ENCODE data around the gene AP1B1. TPM values are rescaled to one million over a fixed set of nuclear protein-coding genes. Genes with fewer than 3 reads are reported as not detected.

AP1B1 gene
- total and polyA plus RNA-seq, 4 experiments from 2014 or later: 9.1 to 42.7 (median 30.7) TPM

DNA sequence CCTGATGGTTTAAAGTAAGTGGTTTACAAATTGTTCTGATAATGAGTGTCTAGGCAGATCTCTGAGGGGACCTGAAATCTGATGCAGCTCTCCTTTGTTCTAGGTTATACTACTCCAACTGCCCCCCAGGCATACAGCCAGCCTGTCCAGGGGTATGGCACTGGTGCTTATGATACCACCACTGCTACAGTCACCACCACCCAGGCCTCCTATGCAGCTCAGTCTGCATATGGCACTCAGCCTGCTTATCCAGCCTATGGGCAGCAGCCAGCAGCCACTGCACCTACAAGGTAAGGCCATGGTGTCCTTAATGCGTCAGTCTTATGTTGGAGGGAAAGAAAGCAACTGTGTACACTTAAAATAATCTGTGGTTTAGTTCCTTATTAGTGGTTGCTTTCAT, 110.4 kb downstream of the AP1B1 start:
- intact Hi-C loops (cut with micrococcal nuclease): loop anchor here (10.0 kb wide), 1 partner anchor 107 kb away; the partner anchor contains the start of gene AP1B1
- H3K36me3 ChIP-seq (ENCODE audit: insufficient read depth, low read length): peaks cover 78% of the 10 kb centered on the region
- Mint-ChIP-seq H3K9me3 (no peaks in the 10 kb centered on the region), H3K36me3 (peaks cover 73 to 86% of the 10 kb centered on the region in 2 donors), H3K27ac (peak overlapping the region in 2 of 7 donors; percentile 6 to 69), H3K4me1 (peaks cover 40 to 69% (median 45%) of the 10 kb centered on the region in 4 donors), H3K4me3 (peak overlapping the region in 1 of 8 donors; percentile 31), H3K27me3 (no peaks in the 10 kb centered on the region)
- H3K9me3 ChIP-seq (ENCODE audit: control insufficient read depth in 1 of 2, low read length in 2 of 2): no peaks in the 10 kb centered on the region
- peaks cover 55% of the 10 kb centered on the region for H3K4me1 ChIP-seq (ENCODE audit: insufficient read depth, low read length)
- DNase-seq: no peak
- ChIA-PET CTCF (ENCODE audit: partially characterized antibody) (no interaction called here), POLR2A (ENCODE audit: partially characterized antibody) (interaction anchor here (1.2 kb wide), 1 partner anchor 9 kb away, joined by 6 read pairs; the partner anchor contains the start of gene EWSR1)
- no peaks in the 10 kb centered on the region for H3K27me3 ChIP-seq (ENCODE audit: insufficient read depth, low read length)
- H3K4me3 ChIP-seq (ENCODE audit: low read length in 2 of 2): no peak overlapping the region
- no peak overlapping the region for H3K27ac ChIP-seq (ENCODE audit: low read depth, low read length)

Small RNA genes within 50 kb of the gene (microRNA-seq; reads per million reads assigned to microRNA genes)
- 102 reads per million, percentile 69 among the genes with 10 or more reads in this experiment for gene MIR3653 (ENCODE audit: borderline microRNAs expressed, borderline number of aligned reads, borderline replicate concordance)

Other genes starting within 250 kb of the AP1B1 start
- gene EMID1, start 182.7 kb downstream of the AP1B1 start, total RNA-seq: not detected
- under 1 TPM in 1 of 2 donors, not detected in 1; 0.11 TPM for gene EMID1, start 182.7 kb downstream of the AP1B1 start, polyA plus RNA-seq
- gene RHBDD3, start 120.6 kb downstream of the AP1B1 start, total RNA-seq: 10 to 100 TPM; 14.2 to 16.1 TPM
- gene RHBDD3, start 120.6 kb downstream of the AP1B1 start, polyA plus RNA-seq: 1 to 10 TPM; 7.8 to 8.0 TPM
- gene EWSR1, start 120.3 kb downstream of the AP1B1 start, total RNA-seq: 100 to 1,000 TPM; 247 to 250 TPM
- 100 to 1,000 TPM; 192 to 210 TPM for gene EWSR1, start 120.3 kb downstream of the AP1B1 start, polyA plus RNA-seq
- gene GAS2L1, start 81.9 kb downstream of the AP1B1 start, total RNA-seq: 1 to 10 TPM in 1 of 2 experiments, under 1 TPM in 1; 0.47 to 1.2 TPM
- gene GAS2L1, start 81.9 kb downstream of the AP1B1 start, polyA plus RNA-seq: under 1 TPM; 0.81 to 0.88 TPM
- gene RASL10A, start 72.9 kb downstream of the AP1B1 start, total RNA-seq: under 1 TPM; 0.36 to 0.79 TPM
- gene RASL10A, start 72.9 kb downstream of the AP1B1 start, polyA plus RNA-seq: not detected
- gene RFPL1, start 50.0 kb upstream of the AP1B1 start, total RNA-seq: not detected
- gene RFPL1, start 50.0 kb upstream of the AP1B1 start, polyA plus RNA-seq: not detected
- gene NEFH, start 91.6 kb upstream of the AP1B1 start, total RNA-seq: under 1 TPM; 0.47 to 0.61 TPM
- 1 to 10 TPM in 1 of 2 donors, not detected in 1; 1.1 TPM for gene NEFH, start 91.6 kb upstream of the AP1B1 start, polyA plus RNA-seq
- 10 to 100 TPM; 57.6 to 57.7 TPM for gene THOC5, start 165.2 kb upstream of the AP1B1 start, total RNA-seq
- gene THOC5, start 165.2 kb upstream of the AP1B1 start, polyA plus RNA-seq: 10 to 100 TPM; 24.6 to 27.5 TPM
- gene NIPSNAP1, start 192.5 kb upstream of the AP1B1 start, total RNA-seq: 10 to 100 TPM; 31.7 to 36.3 TPM
- 10 to 100 TPM; 48.4 to 56.3 TPM for gene NIPSNAP1, start 192.5 kb upstream of the AP1B1 start, polyA plus RNA-seq
- gene NF2, start 215.1 kb upstream of the AP1B1 start, total RNA-seq: 10 to 100 TPM; 28.3 to 31.4 TPM
- 10 to 100 TPM; 11.7 to 20.0 TPM for gene NF2, start 215.1 kb upstream of the AP1B1 start, polyA plus RNA-seq

All from CD4-positive, alpha-beta memory T cell (primary cell).